Transverse colon (tissue), 4 donors: Measurements from ENCODE around the gene SAMD14.
A peak's percentile ranks its signal among the peaks of the same experiment; 100 is the strongest.

ENCODE experiments used
- POLR2A ChIP-seq: fragments of 450-650 bp; IDR thresholded peaks from one replicate; pipeline ENCODE4 v1.6.1; 2016; ENCODE audit warnings: antibody characterized with exemption, mild to moderate bottlenecking, moderate library complexity
- POLR2AphosphoS5 ChIP-seq, 3 donors: sonication (generic); formaldehyde crosslinking; IDR thresholded peaks; one replicate each; pipeline ENCODE4 v1.6.1; 2016; ENCODE audit warnings: antibody characterized with exemption in 3 of 3
- TF ChIP-seq, protein P1 (sequence below), 5 experiments: fragments of 200-600 bp in 3 of 5; fragments of 450-650 bp in 2 of 5; sonication (generic) in 3 of 5; IDR thresholded peaks; 1 replicate in 2 of 5; 2 replicates in 3 of 5; pipeline ENCODE4 v1.5.1; 2016 to 2017; ENCODE audit warnings: antibody characterized with exemption in 5 of 5, inconsistent platforms in 3 of 5, mild to moderate bottlenecking in 2 of 5, moderate library complexity in 1 of 5

DNA sequence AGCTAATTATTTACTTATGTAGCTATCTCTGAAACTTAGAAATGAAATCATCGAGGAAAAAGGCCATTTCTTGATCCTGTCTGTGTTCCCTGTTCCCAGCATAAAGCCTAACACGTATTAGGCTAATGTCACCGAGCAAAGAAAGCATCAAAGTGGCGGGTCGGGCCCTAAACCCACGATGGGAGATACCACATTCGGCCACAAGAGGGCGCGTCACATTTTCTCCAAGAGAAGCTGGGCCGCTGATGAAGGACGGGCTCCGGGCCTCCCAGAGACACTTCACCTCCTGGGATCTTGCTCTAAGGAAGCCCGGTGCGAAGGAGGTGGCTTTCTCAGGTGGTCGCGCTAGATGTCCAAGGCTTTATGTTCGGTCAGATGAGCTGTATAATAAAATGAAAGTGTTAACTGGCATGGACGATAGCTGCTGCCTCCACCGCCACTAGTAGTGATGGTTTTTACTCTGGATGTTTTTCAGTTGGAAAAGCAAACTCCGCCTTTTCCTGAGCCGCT is 35.7 kb downstream of the SAMD14 start:
- TF ChIP-seq, protein P1, sequence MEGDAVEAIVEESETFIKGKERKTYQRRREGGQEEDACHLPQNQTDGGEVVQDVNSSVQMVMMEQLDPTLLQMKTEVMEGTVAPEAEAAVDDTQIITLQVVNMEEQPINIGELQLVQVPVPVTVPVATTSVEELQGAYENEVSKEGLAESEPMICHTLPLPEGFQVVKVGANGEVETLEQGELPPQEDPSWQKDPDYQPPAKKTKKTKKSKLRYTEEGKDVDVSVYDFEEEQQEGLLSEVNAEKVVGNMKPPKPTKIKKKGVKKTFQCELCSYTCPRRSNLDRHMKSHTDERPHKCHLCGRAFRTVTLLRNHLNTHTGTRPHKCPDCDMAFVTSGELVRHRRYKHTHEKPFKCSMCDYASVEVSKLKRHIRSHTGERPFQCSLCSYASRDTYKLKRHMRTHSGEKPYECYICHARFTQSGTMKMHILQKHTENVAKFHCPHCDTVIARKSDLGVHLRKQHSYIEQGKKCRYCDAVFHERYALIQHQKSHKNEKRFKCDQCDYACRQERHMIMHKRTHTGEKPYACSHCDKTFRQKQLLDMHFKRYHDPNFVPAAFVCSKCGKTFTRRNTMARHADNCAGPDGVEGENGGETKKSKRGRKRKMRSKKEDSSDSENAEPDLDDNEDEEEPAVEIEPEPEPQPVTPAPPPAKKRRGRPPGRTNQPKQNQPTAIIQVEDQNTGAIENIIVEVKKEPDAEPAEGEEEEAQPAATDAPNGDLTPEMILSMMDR (IDR thresholded peaks at IDR 0.05): peak; percentile 93 to 97 (median 95)
- TF ChIP-seq POLR2A: no peak
- TF ChIP-seq POLR2AphosphoS5 (IDR thresholded peaks at IDR 0.05): peak in 2 of 3 donors; percentile 20 to 39
